Smooth muscle cell (in vitro differentiated cells): ENCODE measurements around the gene ERAS. TPM values are rescaled to one million over a fixed set of nuclear protein-coding genes. Genes with fewer than 3 reads are reported as not detected.

Experiments
- DNase-seq: peaks from one replicate; lab custom pipeline; 2025; ENCODE audit not compliant: unreplicated experiment; lab: John Stamatoyannopoulos, UW
- H2AFZ ChIP-seq: fragments of 200-600 bp; sonication (generic); 2 replicates; pipeline ENCODE4 v1.6.0; 2016; ENCODE audit warnings: antibody characterized with exemption, low read depth, mild to moderate bottlenecking
- H3F3A ChIP-seq: fragments of 200-600 bp; sonication (generic); 2 replicates; pipeline ENCODE4 v1.6.0; 2017; ENCODE audit warnings: antibody characterized with exemption, low read depth
- H3K27ac ChIP-seq: fragments of 200-600 bp; sonication (generic); 2 replicates; pipeline ENCODE4 v1.5.1; 2016; ENCODE audit warnings: low read depth, mild to moderate bottlenecking
- H3K27me3 ChIP-seq: fragments of 200-600 bp; sonication (generic); 2 replicates; pipeline ENCODE4 v1.6.1; 2016; ENCODE audit warnings: low read depth, mild to moderate bottlenecking
- H3K36me3 ChIP-seq: fragments of 200-600 bp; sonication (generic); 2 replicates; pipeline ENCODE4 v1.5.1; 2016; ENCODE audit warnings: low read depth
- H3K4me1 ChIP-seq: fragments of 200-600 bp; sonication (generic); 2 replicates; pipeline ENCODE4 v1.5.1; 2016; ENCODE audit warnings: low read depth
- H3K4me2 ChIP-seq: fragments of 200-600 bp; sonication (generic); 2 replicates; pipeline ENCODE4 v1.6.0; 2016; ENCODE audit warnings: mild to moderate bottlenecking
- H3K4me3 ChIP-seq: fragments of 200-600 bp; sonication (generic); 2 replicates; pipeline ENCODE4 v1.5.1; 2016; ENCODE audit warnings: mild to moderate bottlenecking
- H3K79me2 ChIP-seq: fragments of 200-600 bp; sonication (generic); 2 replicates; pipeline ENCODE4 v1.6.0; 2016; ENCODE audit warnings: low read depth, mild to moderate bottlenecking
- H3K9ac ChIP-seq: fragments of 200-600 bp; sonication (generic); 2 replicates; pipeline ENCODE4 v1.6.0; 2016; ENCODE audit warnings: low read depth
- H3K9me3 ChIP-seq: fragments of 200-600 bp; sonication (generic); replicated peaks from 2 replicates; pipeline ENCODE4 v1.5.1; 2016; ENCODE audit warnings: low read depth
- H4K20me1 ChIP-seq: fragments of 200-600 bp; sonication (generic); 2 replicates; pipeline ENCODE4 v1.6.0; 2016; ENCODE audit warnings: low read depth
- WGBS: methylation state at CpG from one replicate; pipeline ENCODE4 v1.1.7; 2016; ENCODE audit warnings: low lambda C conversion rate; 5-methylcytosine and 5-hydroxymethylcytosine counted together
- polyA plus RNA-seq: library from polyadenylated mRNA; unstranded; fragments of >200 nt; fragmentation: Nextera tagmentation; extraction: Ambion mirVana; gene quantifications from 2 replicates; pipeline ENCODE4 v1.2.1, GENCODE V29; 2016
- total RNA-seq: library from RNA; depleted of rRNA; stranded (reverse); fragments of >200 nt; gene quantifications from 2 replicates; pipeline ENCODE4 v1.2.3, GENCODE V29; 2014
- TF ChIP-seq, protein P1 (sequence below): fragments of 200-600 bp; sonication (generic); IDR thresholded peaks from 2 replicates; pipeline ENCODE4 v1.5.1; 2017; ENCODE audit warnings: borderline replicate concordance, mild to moderate bottlenecking, antibody characterized with exemption; ENCODE audit not compliant: insufficient read depth, poor library complexity, severe bottlenecking

ERAS gene
- total and polyA plus RNA-seq, 2 experiments from 2014 or later: not detected

DNA sequence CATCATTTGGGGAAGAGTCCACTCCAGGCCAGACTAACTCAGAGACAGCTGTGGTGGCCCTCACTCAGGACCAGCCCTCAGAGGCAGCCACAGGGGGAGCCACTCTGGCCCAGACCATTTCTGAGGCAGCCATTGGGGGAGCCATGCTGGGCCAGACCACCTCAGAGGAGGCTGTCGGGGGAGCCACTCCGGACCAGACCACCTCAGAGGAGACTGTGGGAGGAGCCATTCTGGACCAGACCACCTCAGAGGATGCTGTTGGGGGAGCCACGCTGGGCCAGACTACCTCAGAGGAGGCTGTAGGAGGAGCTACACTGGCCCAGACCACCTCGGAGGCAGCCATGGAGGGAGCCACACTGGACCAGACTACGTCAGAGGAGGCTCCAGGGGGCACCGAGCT lies 3.3 kb upstream of the ERAS start:
- TF ChIP-seq, protein P1, sequence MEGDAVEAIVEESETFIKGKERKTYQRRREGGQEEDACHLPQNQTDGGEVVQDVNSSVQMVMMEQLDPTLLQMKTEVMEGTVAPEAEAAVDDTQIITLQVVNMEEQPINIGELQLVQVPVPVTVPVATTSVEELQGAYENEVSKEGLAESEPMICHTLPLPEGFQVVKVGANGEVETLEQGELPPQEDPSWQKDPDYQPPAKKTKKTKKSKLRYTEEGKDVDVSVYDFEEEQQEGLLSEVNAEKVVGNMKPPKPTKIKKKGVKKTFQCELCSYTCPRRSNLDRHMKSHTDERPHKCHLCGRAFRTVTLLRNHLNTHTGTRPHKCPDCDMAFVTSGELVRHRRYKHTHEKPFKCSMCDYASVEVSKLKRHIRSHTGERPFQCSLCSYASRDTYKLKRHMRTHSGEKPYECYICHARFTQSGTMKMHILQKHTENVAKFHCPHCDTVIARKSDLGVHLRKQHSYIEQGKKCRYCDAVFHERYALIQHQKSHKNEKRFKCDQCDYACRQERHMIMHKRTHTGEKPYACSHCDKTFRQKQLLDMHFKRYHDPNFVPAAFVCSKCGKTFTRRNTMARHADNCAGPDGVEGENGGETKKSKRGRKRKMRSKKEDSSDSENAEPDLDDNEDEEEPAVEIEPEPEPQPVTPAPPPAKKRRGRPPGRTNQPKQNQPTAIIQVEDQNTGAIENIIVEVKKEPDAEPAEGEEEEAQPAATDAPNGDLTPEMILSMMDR: no peak
- H3K4me2 ChIP-seq: no peak overlapping the region
- WGBS: 84% methylated on average over 6 of the region's 6 CpGs
- no peaks in the 10 kb centered on the region for H3F3A ChIP-seq
- no peaks in the 10 kb centered on the region for H3K4me1 ChIP-seq
- no peak overlapping the region for H2AFZ ChIP-seq
- H3K9ac ChIP-seq: no peak overlapping the region
- H3K36me3 ChIP-seq: peaks cover 2% of the 10 kb centered on the region
- H3K27me3 ChIP-seq: no peaks in the 10 kb centered on the region
- H3K9me3 ChIP-seq: no peaks in the 10 kb centered on the region
- no peak overlapping the region for H3K27ac ChIP-seq
- no peaks in the 10 kb centered on the region for H3K79me2 ChIP-seq
- no peaks in the 10 kb centered on the region for H4K20me1 ChIP-seq
- H3K4me3 ChIP-seq: no peak overlapping the region
- no peak for DNase-seq

DNA sequence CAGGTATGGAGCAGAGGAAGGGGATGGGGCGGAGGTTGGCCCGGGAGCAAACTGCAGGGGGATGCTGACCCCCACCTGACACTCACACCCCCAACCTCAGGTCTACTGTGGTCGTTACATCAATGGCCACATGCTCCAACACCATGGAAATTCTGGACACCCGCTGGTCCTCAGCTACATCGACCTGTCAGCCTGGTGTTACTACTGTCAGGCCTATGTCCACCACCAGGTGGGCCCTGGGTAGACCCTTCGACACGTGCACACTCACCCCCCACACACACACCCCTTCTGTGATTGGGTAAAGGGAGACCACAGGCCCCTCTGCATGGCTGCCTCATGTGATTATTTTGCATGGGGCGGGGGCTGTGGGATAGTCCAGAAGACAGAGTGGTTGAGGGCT lies 2.2 kb upstream of the ERAS start:
- Histone ChIP-seq H3K4me1 (no peaks in the 10 kb centered on the region), H3K4me3 (no peak overlapping the region), H3K36me3 (peaks cover 2% of the 10 kb centered on the region), H2AFZ (no peak overlapping the region), H3K4me2 (no peak overlapping the region), H3K9me3 (no peaks in the 10 kb centered on the region), H3K9ac (no peak overlapping the region), H3K27me3 (no peaks in the 10 kb centered on the region), H4K20me1 (no peaks in the 10 kb centered on the region), H3K79me2 (no peaks in the 10 kb centered on the region), H3K27ac (no peak overlapping the region), H3F3A (no peaks in the 10 kb centered on the region)
- no peak for DNase-seq
- WGBS: 82% methylated on average over 8 of the region's 8 CpGs
- TF ChIP-seq, protein P1: no peak

DNA sequence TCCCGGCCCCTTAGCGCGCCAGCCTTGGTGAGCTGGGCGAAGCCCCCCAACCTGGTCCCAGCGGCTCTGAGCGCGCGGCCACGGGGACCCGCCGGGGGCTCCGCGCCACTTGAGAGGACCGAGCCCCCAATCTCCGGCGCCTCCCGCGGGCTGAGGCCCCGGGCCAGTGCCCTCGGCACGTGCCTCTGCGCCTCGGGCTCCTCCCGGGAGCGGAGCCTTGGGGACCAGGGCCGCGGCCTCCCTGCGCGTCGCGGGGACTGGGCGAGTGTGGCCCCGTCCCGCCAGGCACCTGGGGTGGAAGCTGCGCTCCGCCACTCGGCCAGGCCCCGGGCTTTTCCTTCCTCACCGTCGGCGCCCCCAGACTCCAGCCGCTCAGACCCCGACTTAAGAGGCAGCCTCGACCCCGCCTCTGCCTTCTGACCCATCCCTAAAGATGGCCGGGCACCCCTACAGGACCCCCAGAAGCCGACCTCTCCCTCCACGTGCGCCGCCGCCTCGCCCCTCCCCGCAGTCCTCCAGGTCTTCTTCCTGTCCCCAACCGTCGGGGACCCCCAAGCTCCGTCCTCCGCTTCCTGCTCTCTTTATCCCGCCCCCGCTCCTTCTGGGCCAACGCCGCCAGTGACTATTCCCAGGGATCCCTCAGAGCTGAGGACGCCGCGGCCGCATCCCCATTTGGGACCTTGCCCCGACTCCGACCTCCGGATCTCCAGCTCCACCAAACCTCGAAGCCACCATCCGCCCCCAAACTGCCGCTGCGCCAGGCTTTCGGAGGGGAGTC lies 752 bp downstream of the ERAS start:
- TF ChIP-seq, protein P1: no peak
- Histone ChIP-seq H3K79me2 (no peaks in the 10 kb centered on the region), H4K20me1 (no peaks in the 10 kb centered on the region), H3K9me3 (no peaks in the 10 kb centered on the region), H3F3A (no peaks in the 10 kb centered on the region), H3K4me3 (no peak overlapping the region), H3K27me3 (peaks cover 16% of the 10 kb centered on the region), H3K4me2 (no peak overlapping the region), H3K9ac (no peak overlapping the region), H2AFZ (no peak overlapping the region), H3K27ac (no peak overlapping the region), H3K4me1 (no peaks in the 10 kb centered on the region), H3K36me3 (peaks cover 2% of the 10 kb centered on the region)
- DNase-seq: no peak
- WGBS: 65% methylated on average over 22 of the region's 73 CpGs

DNA sequence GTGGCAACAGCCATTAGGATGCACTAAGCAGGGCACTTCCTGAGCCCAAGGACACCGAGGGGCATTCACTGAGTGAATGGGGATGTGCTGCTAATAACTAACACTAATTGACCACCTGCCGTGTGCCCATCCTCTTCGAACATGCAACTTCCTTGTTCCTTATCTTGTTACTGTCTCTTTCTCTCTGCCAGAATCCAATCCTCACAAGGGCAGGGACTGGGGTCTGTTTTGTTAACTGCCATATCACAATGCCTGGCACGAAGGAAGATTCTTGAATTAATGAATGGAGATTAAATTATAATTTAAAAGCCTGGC lies 1.3 kb downstream of the ERAS start:
- Histone ChIP-seq H3K9ac (no peak overlapping the region), H3K9me3 (no peaks in the 10 kb centered on the region), H3K4me2 (no peak overlapping the region), H2AFZ (no peak overlapping the region), H3K27me3 (peaks cover 22% of the 10 kb centered on the region), H4K20me1 (no peaks in the 10 kb centered on the region), H3F3A (no peaks in the 10 kb centered on the region), H3K79me2 (no peaks in the 10 kb centered on the region), H3K27ac (no peak overlapping the region), H3K36me3 (peaks cover 2% of the 10 kb centered on the region), H3K4me1 (no peaks in the 10 kb centered on the region), H3K4me3 (no peak overlapping the region)
- TF ChIP-seq, protein P1: no peak
- WGBS: 58% methylated on average over 4 of the region's 4 CpGs
- DNase-seq: no peak
